Ramos (cell line): ENCODE measurements around the gene UGT2A1.

Source experiments
- in situ Hi-C: fragments of 300-500 bp; cut with MboI; formaldehyde crosslinking; loops from one replicate; pipeline ENCODE4 v1.14.3; 2022; ENCODE audit warnings: low sequenced_read_pairs; ENCODE audit not compliant: unreplicated experiment

Gene UGT2A1

GRCh38 chr4:69594382-69594781 lies 58.7 kb downstream of the UGT2A1 start:
- in situ Hi-C loops, result no loop called here

- in situ Hi-C loops, result no loop called here
These were observed 61.7 kb downstream of the UGT2A1 start for GRCh38 chr4:69591364-69591763.

- in situ Hi-C loops, result no loop called here
These were observed 63.2 kb downstream of the UGT2A1 start for GRCh38 chr4:69589884-69590283.

- in situ Hi-C loops, result no loop called here
These were observed 68.9 kb downstream of the UGT2A1 start for GRCh38 chr4:69584135-69584534.

GRCh38 chr4:69583543-69583942 lies 69.5 kb downstream of the UGT2A1 start:
- in situ Hi-C loops, result no loop called here

- in situ Hi-C loops, result no loop called here
These were observed 75.8 kb downstream of the UGT2A1 start for GRCh38 chr4:69577245-69577644.

- in situ Hi-C loops, result no loop called here
These were observed 76.7 kb downstream of the UGT2A1 start for GRCh38 chr4:69576251-69576877.

GRCh38 chr4:69568787-69569186 lies 84.3 kb downstream of the UGT2A1 start:
- in situ Hi-C loops, result no loop called here

GRCh38 chr4:69563424-69563823 lies 89.6 kb downstream of the UGT2A1 start:
- in situ Hi-C loops, result no loop called here

- in situ Hi-C loops, result no loop called here
These were observed 103.4 kb downstream of the UGT2A1 start for GRCh38 chr4:69549651-69550050.

GRCh38 chr4:69546134-69546765 lies 106.8 kb downstream of the UGT2A1 start:
- in situ Hi-C loops, result no loop called here
